ENCODE measurements around the gene SLC4A3.

Gene SLC4A3

DNA sequence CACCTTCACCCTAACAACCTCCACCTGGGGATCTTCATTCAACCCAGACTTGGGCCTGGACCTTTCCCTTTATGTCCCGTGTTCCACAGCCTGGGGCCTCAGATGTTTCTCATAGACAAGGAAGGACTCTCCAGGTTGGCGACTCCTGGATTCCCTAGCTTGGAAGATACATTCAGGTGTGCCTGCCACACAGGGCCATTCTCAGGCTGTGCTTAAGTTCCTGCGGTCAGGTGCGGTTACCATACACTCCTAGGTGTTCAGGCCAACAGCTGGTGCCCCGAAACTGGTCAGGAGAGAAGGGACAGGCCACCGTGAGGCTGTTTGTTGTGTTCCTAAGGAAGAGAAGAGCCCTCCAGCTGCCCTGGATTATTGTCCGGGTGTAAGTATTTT lies 15.6 kb downstream of the SLC4A3 start:
- peaks cover 6% of the 10 kb centered on the region for H3K4me1 ChIP-seq (ENCODE audit: insufficient read depth, low read length, severe bottlenecking)
- H3K4me2 ChIP-seq (ENCODE audit: low read length): no peak overlapping the region; the same call in 1 of the 2 replicates
- no peaks in the 10 kb centered on the region for H3K9me2 ChIP-seq (ENCODE audit: low read depth, low read length)
- no peak overlapping the region for H3K27ac ChIP-seq (ENCODE audit: low read depth, low read length, poor library complexity, severe bottlenecking)
- no peaks in the 10 kb centered on the region for H4K20me1 ChIP-seq (ENCODE audit: insufficient read depth, low read length)
- no peak overlapping the region for H3K9ac ChIP-seq (ENCODE audit: low read length)
- no peaks in the 10 kb centered on the region for H3K27me3 ChIP-seq (ENCODE audit: insufficient read depth, low read length)
- no peaks in the 10 kb centered on the region for H3K36me3 ChIP-seq (ENCODE audit: insufficient read depth, low read length)
- H3K4me3 ChIP-seq (ENCODE audit: low read depth, low read length, poor library complexity, severe bottlenecking): no peak overlapping the region
- H3K79me2 ChIP-seq (ENCODE audit: insufficient read depth, low read length): no peaks in the 10 kb centered on the region
- no peaks in the 10 kb centered on the region for H3K9me3 ChIP-seq (ENCODE audit: low read length)
- no peaks in the 10 kb centered on the region for H3F3A ChIP-seq (ENCODE audit: insufficient read depth, low read length)
- TF ChIP-seq EZH2 (IDR thresholded peaks at IDR 0.05; ENCODE audit: borderline replicate concordance, low read length): no peak
- TF ChIP-seq, protein P1, sequence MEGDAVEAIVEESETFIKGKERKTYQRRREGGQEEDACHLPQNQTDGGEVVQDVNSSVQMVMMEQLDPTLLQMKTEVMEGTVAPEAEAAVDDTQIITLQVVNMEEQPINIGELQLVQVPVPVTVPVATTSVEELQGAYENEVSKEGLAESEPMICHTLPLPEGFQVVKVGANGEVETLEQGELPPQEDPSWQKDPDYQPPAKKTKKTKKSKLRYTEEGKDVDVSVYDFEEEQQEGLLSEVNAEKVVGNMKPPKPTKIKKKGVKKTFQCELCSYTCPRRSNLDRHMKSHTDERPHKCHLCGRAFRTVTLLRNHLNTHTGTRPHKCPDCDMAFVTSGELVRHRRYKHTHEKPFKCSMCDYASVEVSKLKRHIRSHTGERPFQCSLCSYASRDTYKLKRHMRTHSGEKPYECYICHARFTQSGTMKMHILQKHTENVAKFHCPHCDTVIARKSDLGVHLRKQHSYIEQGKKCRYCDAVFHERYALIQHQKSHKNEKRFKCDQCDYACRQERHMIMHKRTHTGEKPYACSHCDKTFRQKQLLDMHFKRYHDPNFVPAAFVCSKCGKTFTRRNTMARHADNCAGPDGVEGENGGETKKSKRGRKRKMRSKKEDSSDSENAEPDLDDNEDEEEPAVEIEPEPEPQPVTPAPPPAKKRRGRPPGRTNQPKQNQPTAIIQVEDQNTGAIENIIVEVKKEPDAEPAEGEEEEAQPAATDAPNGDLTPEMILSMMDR (IDR thresholded peaks at IDR 0.05; ENCODE audit: low read length): no peak
- no peak overlapping the region for H2AFZ ChIP-seq (ENCODE audit: low read length)

DNA sequence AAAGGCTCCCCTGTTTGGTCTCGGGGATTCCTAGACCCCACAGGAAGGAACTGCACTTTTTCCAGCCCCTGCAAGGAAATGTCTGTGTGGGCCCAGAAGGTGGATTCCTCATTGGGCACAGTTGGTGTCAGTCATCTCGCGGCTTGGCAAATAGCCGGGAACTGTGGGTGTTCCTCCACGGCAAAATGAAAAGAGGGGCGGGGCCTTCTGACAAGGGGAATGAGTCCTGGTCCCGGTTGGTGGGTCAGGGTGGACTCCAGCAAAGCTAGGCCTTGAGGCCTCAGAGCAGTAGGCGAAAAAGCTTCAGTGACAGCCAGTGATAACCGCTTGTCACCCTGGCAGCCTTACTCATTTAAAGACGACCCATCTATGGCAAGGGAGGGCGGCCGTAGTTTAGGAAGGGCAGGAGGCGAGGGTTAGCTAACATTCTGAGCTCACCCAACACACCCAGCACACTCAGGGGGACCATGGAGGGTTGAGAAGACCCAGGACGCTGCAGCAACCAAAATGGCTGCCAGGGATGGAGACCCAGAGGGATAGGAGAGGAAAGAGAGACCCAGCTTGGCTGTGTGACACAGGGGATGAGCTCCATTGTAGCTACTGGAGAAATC lies 16.5 kb downstream of the SLC4A3 start:
- Histone ChIP-seq H3K36me3 (ENCODE audit: insufficient read depth, low read length) (no peaks in the 10 kb centered on the region), H3K9ac (ENCODE audit: low read length) (no peak overlapping the region), H4K20me1 (ENCODE audit: insufficient read depth, low read length) (no peaks in the 10 kb centered on the region), H3K9me2 (ENCODE audit: low read depth, low read length) (no peaks in the 10 kb centered on the region), H3K4me3 (ENCODE audit: low read depth, low read length, poor library complexity, severe bottlenecking) (no peak overlapping the region), H3K27me3 (ENCODE audit: insufficient read depth, low read length) (no peaks in the 10 kb centered on the region), H3K79me2 (ENCODE audit: insufficient read depth, low read length) (no peaks in the 10 kb centered on the region), H3K27ac (ENCODE audit: low read depth, low read length, poor library complexity, severe bottlenecking) (no peak overlapping the region), H3K9me3 (ENCODE audit: low read length) (no peaks in the 10 kb centered on the region), H3K4me2 (ENCODE audit: low read length) (no peak overlapping the region), H3F3A (ENCODE audit: insufficient read depth, low read length) (no peaks in the 10 kb centered on the region), H3K4me1 (ENCODE audit: insufficient read depth, low read length, severe bottlenecking) (peaks cover 6% of the 10 kb centered on the region), H2AFZ (ENCODE audit: low read length) (no peak overlapping the region)
- TF ChIP-seq, protein P1 (IDR thresholded peaks at IDR 0.05; ENCODE audit: low read length): no peak
- no peak for TF ChIP-seq EZH2 (IDR thresholded peaks at IDR 0.05; ENCODE audit: borderline replicate concordance, low read length)

DNA sequence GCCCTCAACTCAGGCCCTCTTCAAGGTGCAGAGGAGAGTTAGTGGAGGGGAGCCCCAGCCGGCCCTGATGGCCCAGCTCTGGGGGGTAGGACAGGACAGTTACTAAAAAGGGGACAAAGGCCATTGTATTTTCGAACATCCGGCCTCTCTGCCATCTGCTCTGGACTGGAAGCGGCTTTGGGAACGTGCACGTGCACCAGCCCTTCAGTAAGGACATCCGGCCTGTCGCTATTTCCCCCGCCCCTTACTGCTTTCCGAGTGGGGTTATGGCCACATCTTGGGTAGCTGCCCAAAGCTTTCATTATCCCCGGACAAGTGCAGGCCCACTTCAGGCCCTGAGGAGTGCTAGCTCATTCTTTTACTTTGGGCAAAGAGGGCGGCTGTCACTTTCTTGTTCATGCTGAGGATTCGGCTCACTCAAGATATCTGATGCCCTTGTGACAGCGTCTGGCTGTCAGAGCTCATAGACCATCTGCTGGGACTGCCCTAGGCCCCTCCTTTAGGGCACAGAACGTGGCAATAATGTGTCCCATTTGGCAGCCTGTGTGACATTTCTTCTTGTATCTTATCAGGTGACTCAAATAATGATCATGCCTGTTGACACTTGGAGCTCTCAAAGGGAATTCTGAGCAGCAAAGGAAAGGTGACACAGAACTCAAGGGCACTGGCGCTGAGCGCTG lies 17.5 kb downstream of the SLC4A3 start:
- H3F3A ChIP-seq (ENCODE audit: insufficient read depth, low read length): no peaks in the 10 kb centered on the region
- H3K79me2 ChIP-seq (ENCODE audit: insufficient read depth, low read length): no peaks in the 10 kb centered on the region
- TF ChIP-seq, protein P1 (IDR thresholded peaks at IDR 0.05; ENCODE audit: low read length): no peak
- H2AFZ ChIP-seq (ENCODE audit: low read length): no peak overlapping the region
- no peaks in the 10 kb centered on the region for H3K9me2 ChIP-seq (ENCODE audit: low read depth, low read length)
- H3K27ac ChIP-seq (ENCODE audit: low read depth, low read length, poor library complexity, severe bottlenecking): no peak overlapping the region
- H3K36me3 ChIP-seq (ENCODE audit: insufficient read depth, low read length): no peaks in the 10 kb centered on the region
- no peaks in the 10 kb centered on the region for H3K27me3 ChIP-seq (ENCODE audit: insufficient read depth, low read length)
- H3K9ac ChIP-seq (ENCODE audit: low read length): no peak overlapping the region
- no peak overlapping the region for H3K4me2 ChIP-seq (ENCODE audit: low read length)
- no peaks in the 10 kb centered on the region for H3K9me3 ChIP-seq (ENCODE audit: low read length)
- H4K20me1 ChIP-seq (ENCODE audit: insufficient read depth, low read length): no peaks in the 10 kb centered on the region
- H3K4me3 ChIP-seq (ENCODE audit: low read depth, low read length, poor library complexity, severe bottlenecking): no peak overlapping the region
- H3K4me1 ChIP-seq (ENCODE audit: insufficient read depth, low read length, severe bottlenecking): peaks cover 6% of the 10 kb centered on the region

Measured in OCI-LY1 (cell line).